Natural killer cell (primary cell): ENCODE measurements around the gene HLA-DPA1. TPM values are rescaled to one million over a fixed set of nuclear protein-coding genes. Genes with fewer than 3 reads are reported as not detected.

Source experiments
- ATAC-seq, 3 donors: fragments of 150-1000 bp in 2 of 3; fragments of 200-7000 bp in 1 of 3; cut with Tn5 transposase; 1 replicate in 1 of 3; 2 replicates in 2 of 3; pipeline ENCODE4 v1.10.0; 2021; ENCODE audit warnings: mild to moderate bottlenecking in 2 of 3, moderate library complexity in 2 of 3
- DNase-seq, 2 donors: peaks; one replicate each; pipeline versions ENCODE4 v3.0.0 to v3.0.0-alpha.2; 2013 to 2021; ENCODE audit warnings: mixed read lengths in 1 of 2
- H3K27ac ChIP-seq: one replicate; pipeline ENCODE4 v1.5.1; 2013; ENCODE audit warnings: mild to moderate bottlenecking, low read length
- H3K27me3 ChIP-seq: one replicate; pipeline ENCODE4 v1.6.1; 2013; ENCODE audit warnings: low read length; ENCODE audit not compliant: control insufficient read depth, insufficient read depth
- H3K36me3 ChIP-seq: one replicate; pipeline ENCODE4 v1.6.1; 2013; ENCODE audit warnings: low read length; ENCODE audit not compliant: control insufficient read depth, insufficient read depth
- H3K4me1 ChIP-seq: one replicate; pipeline ENCODE4 v1.6.1; 2013; ENCODE audit warnings: low read length; ENCODE audit not compliant: control insufficient read depth, insufficient read depth
- H3K4me3 ChIP-seq: one replicate; pipeline ENCODE4 v1.5.1; 2013; ENCODE audit warnings: low read length
- H3K9me3 ChIP-seq: one replicate; pipeline ENCODE4 v1.6.1; 2013; ENCODE audit warnings: low read length; ENCODE audit not compliant: control insufficient read depth, insufficient read depth
- H3K27ac Mint-ChIP-seq, 2 donors: one replicate each; pipeline ENCODE4 v1.8.0; 2022; ENCODE audit warnings: mild to moderate bottlenecking in 2 of 2, mixed read lengths in 2 of 2, moderate library complexity in 1 of 2
- H3K27me3 Mint-ChIP-seq, 2 donors: one replicate each; pipeline ENCODE4 v1.8.0; 2022; ENCODE audit warnings: low read depth in 2 of 2, mixed read lengths in 2 of 2
- H3K36me3 Mint-ChIP-seq: one replicate; pipeline ENCODE4 v1.8.0; 2022; ENCODE audit warnings: mixed read lengths
- H3K4me1 Mint-ChIP-seq, 2 donors: one replicate each; pipeline ENCODE4 v1.8.0; 2022; ENCODE audit warnings: mixed read lengths in 2 of 2
- H3K4me3 Mint-ChIP-seq: one replicate; pipeline ENCODE4 v1.8.0; 2022; ENCODE audit warnings: mild to moderate bottlenecking, moderate library complexity, mixed read lengths
- H3K9me3 Mint-ChIP-seq, 2 donors: one replicate each; pipeline ENCODE4 v1.8.0; 2022; ENCODE audit warnings: mixed read lengths in 2 of 2
- WGBS: methylation state at CpG from one replicate; pipeline ENCODE4 v1.1.7; 2013; ENCODE audit warnings: missing lambda C conversion rate; ENCODE audit not compliant: insufficient coverage; 5-methylcytosine and 5-hydroxymethylcytosine counted together
- intact Hi-C: fragments of 100-400 bp; cut with micrococcal nuclease; formaldehyde crosslinking; loops from one replicate; pipeline ENCODE4 v1.14.2; 2022
- total RNA-seq, 4 donors: library from RNA; stranded (reverse); fragments of 120-200 nt in 1 of 4; gene quantifications; one replicate each; pipeline versions ENCODE4 v1.2.3 to v1.2.4, GENCODE V29; 2013 to 2022
- TF ChIP-seq, protein P1 (sequence below): fragments of 200-600 bp; IDR thresholded peaks from one replicate; pipeline ENCODE4 v1.8.0; 2022; ENCODE audit warnings: antibody characterized with exemption

HLA-DPA1 gene
- total RNA-seq, 3 donors from 2014 or later (not counting 1 experiment from before 2014, with no cell fraction given): 43.1 to 135 (median 73.5) TPM

DNA sequence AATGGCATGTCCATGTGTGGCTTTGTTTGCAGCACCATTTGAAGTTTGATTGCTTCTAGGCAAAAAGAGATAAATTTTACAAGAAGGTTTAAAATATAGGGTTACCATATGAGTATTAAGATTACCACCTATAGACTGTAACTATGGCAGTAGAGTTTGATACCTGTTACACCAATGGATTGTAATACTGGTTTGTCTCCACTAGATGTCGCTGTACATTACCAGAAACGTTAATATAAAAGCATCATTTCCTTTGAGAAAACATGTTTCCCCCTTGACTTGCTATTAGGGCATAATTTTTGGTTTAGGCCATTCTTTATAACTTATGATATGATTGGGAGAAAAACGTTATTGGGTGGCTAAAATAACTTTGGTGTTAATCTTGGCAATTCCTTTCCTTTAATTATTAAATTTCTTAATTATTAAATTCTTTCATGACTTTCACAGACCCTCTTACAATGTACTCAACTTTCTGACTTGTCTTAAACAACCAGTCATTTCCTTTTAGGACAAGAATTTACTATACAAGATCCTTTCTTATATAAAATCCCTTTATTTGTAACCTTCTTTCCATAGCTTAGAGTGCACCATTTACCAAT lies 45.2 kb upstream of the HLA-DPA1 start:
- TF ChIP-seq, protein P1, sequence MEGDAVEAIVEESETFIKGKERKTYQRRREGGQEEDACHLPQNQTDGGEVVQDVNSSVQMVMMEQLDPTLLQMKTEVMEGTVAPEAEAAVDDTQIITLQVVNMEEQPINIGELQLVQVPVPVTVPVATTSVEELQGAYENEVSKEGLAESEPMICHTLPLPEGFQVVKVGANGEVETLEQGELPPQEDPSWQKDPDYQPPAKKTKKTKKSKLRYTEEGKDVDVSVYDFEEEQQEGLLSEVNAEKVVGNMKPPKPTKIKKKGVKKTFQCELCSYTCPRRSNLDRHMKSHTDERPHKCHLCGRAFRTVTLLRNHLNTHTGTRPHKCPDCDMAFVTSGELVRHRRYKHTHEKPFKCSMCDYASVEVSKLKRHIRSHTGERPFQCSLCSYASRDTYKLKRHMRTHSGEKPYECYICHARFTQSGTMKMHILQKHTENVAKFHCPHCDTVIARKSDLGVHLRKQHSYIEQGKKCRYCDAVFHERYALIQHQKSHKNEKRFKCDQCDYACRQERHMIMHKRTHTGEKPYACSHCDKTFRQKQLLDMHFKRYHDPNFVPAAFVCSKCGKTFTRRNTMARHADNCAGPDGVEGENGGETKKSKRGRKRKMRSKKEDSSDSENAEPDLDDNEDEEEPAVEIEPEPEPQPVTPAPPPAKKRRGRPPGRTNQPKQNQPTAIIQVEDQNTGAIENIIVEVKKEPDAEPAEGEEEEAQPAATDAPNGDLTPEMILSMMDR: peak; percentile 86
- H3K9me3 Mint-ChIP-seq: peaks cover 0 to under 1% of the 10 kb centered on the region in 2 donors
- intact Hi-C loops: loop anchor here (1.0 kb wide), 1 partner anchor 130 kb away; no protein-coding TSS in a partner anchor
- Histone ChIP-seq H3K9me3 (peaks cover 4% of the 10 kb centered on the region), H3K4me3 (no peak overlapping the region), H3K27ac (no peak overlapping the region), H3K27me3 (peaks cover 20% of the 10 kb centered on the region), H3K4me1 (peaks cover 27% of the 10 kb centered on the region), H3K36me3 (no peaks in the 10 kb centered on the region)
- peaks cover 43 to 52% of the 10 kb centered on the region in 2 donors for H3K27me3 Mint-ChIP-seq
- no peak overlapping the region for H3K4me3 Mint-ChIP-seq
- peaks cover 3% of the 10 kb centered on the region for H3K36me3 Mint-ChIP-seq
- no peak overlapping the region for H3K27ac Mint-ChIP-seq
- H3K4me1 Mint-ChIP-seq: peaks cover 0 to 7% of the 10 kb centered on the region in 2 donors
- DNase-seq (peak in 1 of 2 donors; percentile 86), ATAC-seq (peak; percentile 72 to 80 (median 80))
- no CpG with 5 or more reads among the region's 3 CpGs for WGBS

DNA sequence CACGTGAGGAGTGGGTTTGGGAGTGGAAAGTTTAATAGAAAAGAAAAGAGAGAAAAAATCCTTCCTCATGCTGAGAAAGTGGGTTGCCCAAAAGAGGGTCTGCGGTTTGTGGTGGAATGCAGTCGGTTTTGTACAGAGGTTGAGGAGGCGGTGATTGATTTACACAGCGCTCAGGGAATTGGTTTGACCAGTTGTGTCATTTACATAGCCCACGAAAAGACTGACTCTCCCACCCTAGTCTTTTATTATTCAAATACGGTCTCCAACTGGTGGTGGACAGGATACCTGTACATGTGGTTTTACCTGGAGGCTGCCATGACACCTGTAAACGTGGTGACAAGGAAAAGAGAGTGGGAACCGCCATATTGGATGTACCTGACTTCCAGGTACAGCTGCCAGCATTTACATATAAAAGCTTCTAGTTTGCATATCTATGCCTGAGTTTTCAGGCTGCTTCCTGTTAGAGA lies 44.4 kb upstream of the HLA-DPA1 start:
- peaks cover 47 to 60% of the 10 kb centered on the region in 2 donors for H3K27me3 Mint-ChIP-seq
- peaks cover 20% of the 10 kb centered on the region for H3K27me3 ChIP-seq
- DNase-seq (peak in 1 of 2 donors; percentile 15), ATAC-seq (no peak)
- no peak overlapping the region for H3K27ac Mint-ChIP-seq
- H3K4me3 ChIP-seq: no peak overlapping the region
- no peaks in the 10 kb centered on the region for H3K36me3 ChIP-seq
- peaks cover 0 to 7% of the 10 kb centered on the region in 2 donors for H3K4me1 Mint-ChIP-seq
- no peaks in the 10 kb centered on the region for H3K36me3 Mint-ChIP-seq
- H3K9me3 ChIP-seq: no peaks in the 10 kb centered on the region
- H3K4me3 Mint-ChIP-seq: no peak overlapping the region
- H3K27ac ChIP-seq: no peak overlapping the region
- no peaks in the 10 kb centered on the region for H3K9me3 Mint-ChIP-seq
- TF ChIP-seq, protein P1: no peak
- 9% methylated on average over 8 of the region's 9 CpGs for WGBS
- H3K4me1 ChIP-seq: peaks cover 31% of the 10 kb centered on the region
- intact Hi-C loops: loop anchor here (1.0 kb wide), 1 partner anchor 130 kb away; no protein-coding TSS in a partner anchor

DNA sequence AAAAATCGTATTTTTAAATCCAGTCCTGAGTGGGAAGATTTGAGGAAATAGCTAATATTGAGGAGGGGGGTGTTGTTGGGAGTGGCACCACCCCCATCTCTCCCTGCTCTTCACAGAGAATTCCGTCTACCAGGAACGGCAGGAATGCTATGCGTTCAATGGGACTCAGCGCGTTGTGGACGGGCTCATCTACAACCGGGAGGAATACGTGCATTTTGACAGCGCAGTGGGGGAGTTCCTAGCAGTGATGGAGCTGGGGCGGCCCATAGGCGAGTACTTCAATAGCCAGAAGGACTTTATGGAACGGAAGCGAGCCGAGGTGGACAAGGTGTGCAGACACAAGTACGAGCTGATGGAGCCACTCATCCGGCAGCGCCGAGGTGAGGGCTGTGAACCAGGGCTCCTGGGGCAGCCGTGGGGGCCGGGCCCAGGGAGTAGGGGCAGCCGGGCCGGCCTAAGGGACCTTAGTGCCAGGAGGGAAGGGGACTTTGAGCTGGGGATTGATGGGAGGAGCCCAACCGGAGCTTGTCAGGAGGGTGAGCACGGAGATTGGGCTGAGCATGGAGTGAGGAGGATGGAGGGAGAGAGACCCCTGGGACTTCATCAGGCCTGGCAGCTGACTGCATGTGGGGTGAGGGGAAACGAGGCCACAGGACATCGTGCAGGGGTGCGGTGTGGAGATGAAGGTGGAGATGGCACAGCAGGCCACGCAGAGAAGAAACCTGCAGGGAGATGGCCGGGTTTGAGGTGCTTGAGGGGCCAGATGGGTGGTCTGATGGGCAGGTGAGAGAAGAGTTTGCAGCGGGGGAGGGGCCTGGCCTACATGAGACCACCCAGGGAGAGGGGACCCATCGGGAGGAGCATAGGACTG lies 43.6 kb upstream of the HLA-DPA1 start:
- ATAC-seq: no peak
- peaks cover 37% of the 10 kb centered on the region for H3K4me1 ChIP-seq

More for the DNA sequence above, 43.6 kb upstream of the HLA-DPA1 start:
- H3K27me3 Mint-ChIP-seq: peaks cover 51 to 68% of the 10 kb centered on the region in 2 donors
- H3K36me3 ChIP-seq: no peaks in the 10 kb centered on the region
- H3K4me1 Mint-ChIP-seq: peaks cover 0 to 7% of the 10 kb centered on the region in 2 donors
- no peak overlapping the region for H3K27ac ChIP-seq
- H3K27ac Mint-ChIP-seq: no peak overlapping the region
- intact Hi-C loops: no loop called here
- DNase-seq: peak in 1 of 2 donors; percentile 25
- peaks cover 24% of the 10 kb centered on the region for H3K27me3 ChIP-seq
- peak overlapping the region; percentile 26 for H3K4me3 Mint-ChIP-seq
- no peaks in the 10 kb centered on the region for H3K9me3 ChIP-seq
- 15% methylated on average over 32 of the region's 32 CpGs for WGBS
- H3K4me3 ChIP-seq: no peak overlapping the region
- no peaks in the 10 kb centered on the region for H3K9me3 Mint-ChIP-seq
- TF ChIP-seq, protein P1: no peak
- no peaks in the 10 kb centered on the region for H3K36me3 Mint-ChIP-seq
